Neural progenitor cell (in vitro differentiated cells): ENCODE results near the gene HRG.

Source experiments
- CTCF ChIP-seq: fragments of 200-600 bp; sonication (generic); IDR thresholded peaks from 2 replicates; pipeline ENCODE4 v1.5.1; 2017; ENCODE audit warnings: antibody characterized with exemption, mild to moderate bottlenecking
- EZH2 ChIP-seq: fragments of 200-600 bp; sonication (generic); IDR thresholded peaks from 2 replicates; pipeline ENCODE4 v1.6.1; 2017; ENCODE audit warnings: antibody characterized with exemption, mild to moderate bottlenecking, moderate library complexity
- EZH2phosphoT487 ChIP-seq: fragments of 200-600 bp; sonication (generic); IDR thresholded peaks from 2 replicates; pipeline ENCODE4 v1.6.1; 2017; ENCODE audit warnings: antibody characterized with exemption

- TF ChIP-seq CTCF (no peak), EZH2phosphoT487 (no peak), EZH2 (no peak)
These were observed 29.3 kb upstream of the HRG start for GRCh38 chr3:186636536-186636935.
